Activated CD4-positive, alpha-beta T cell treated with anti-CD3 and anti-CD28 coated beads for 1 hour (primary cell): ENCODE results near the gene NLRC4.
"Not testable (repeated sequence)": the region's sequence is repeated elsewhere in the genome, so short reads cannot be mapped to it uniquely, and the experiment has no call there.

ENCODE experiments used
- DNase-seq: peaks from one replicate; pipeline ENCODE4 v3.0.0-alpha.2; 2020

NLRC4 gene

DNA sequence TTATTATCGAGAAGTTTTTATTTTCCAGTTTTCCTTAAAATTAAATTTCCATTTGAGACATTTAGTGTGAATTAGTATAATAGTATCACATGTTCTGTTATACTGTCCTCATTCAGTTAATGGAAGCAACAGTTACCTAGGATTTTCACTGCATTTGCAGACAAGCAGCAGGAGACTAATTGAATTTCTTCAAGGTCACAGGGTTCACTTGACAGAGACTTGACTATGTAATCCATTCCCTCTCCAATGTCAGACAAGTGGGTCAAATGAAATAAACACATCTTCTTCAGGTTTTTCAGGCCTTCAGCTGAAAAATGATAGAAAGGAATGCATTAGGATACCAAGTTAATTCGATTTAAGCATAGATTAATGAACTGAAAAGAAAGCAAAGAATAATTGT is 26.7 kb downstream of the NLRC4 start:
- DNase-seq, result no peak

DNA sequence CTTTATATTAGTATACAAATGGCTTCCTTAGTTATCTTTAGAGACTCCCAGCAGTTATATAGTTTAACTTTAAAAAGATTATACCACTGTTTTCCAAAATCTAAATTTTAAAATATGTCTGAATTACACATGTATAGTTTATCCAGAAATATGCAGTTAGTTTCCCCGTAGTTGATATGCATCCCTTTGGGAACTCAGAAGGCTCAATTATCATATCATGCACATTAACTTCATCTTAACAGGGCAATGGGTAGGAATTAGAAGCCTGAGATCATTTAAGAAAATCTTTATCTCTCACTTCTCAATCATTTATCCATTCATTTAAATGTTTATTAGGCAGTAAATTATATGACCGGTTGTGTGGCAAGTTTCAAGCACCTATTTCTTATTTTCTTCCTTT is 27.2 kb downstream of the NLRC4 start:
- no peak for DNase-seq

- no peak for DNase-seq
Measured at GRCh38 chr2:32235315-32235714, 29.4 kb downstream of the NLRC4 start.

DNA sequence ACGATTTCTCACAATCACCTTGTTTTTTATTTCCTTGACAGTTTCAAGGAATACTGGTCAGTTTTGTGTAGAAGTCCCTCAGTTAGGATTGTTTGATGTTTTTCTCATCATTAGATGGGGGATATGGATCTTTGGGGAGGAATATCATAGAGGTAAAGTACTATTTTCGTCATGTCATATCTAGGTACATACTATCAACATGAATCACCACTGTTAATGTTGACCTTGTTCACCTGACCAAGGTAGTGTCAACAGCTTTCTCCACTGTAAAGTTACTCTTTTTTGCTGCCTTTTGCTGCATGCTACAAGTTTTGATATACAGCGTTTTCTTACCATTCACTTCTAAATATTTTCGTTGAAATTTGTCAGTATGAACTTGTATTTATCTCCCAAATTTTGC is 32.7 kb downstream of the NLRC4 start:
- DNase-seq, result no peak

GRCh38 chr2:32229635-32230034 is 35.1 kb downstream of the NLRC4 start:
- DNase-seq, result no peak

DNA sequence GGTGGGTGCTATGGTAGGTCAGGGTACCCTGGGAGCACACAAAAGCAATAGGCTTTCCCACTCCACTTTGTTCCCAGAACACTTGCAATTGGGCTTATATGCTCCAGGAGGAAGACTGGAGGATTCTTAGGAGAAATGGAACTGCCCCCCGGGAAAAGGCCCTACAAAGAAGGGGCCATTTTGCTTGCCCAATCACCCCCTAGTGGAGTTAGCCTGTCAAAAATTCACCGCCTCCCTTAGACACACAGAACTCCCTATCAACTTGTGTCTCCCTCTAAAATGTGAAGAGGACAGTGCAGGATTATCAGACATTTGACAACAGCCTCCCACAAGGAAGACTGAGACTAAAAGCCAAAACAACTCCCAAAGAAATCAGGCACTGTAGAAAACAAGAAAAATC is 36.5 kb downstream of the NLRC4 start:
- DNase-seq, result no peak

DNA sequence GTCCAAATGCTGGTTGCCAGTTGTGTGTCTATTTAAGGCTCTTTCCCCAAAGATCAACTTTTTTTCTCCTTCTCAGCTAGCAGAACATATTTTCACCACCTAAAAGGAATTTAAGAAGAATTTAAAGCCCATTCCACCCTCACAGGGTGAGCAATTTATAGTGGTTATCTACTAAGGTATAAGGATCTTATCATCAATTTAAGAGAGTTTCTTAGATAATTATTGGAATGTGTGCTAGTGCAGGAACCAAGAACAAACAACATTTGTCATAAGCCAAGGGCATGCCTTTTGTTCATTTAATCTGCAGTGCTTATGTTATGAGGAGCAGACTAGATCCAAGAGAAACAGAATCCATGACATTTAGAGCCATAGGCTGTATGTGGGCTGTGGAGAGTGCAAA is 37.2 kb downstream of the NLRC4 start:
- DNase-seq, result no peak

GRCh38 chr2:32222966-32223365 is 41.7 kb downstream of the NLRC4 start:
- no peak for DNase-seq

DNA sequence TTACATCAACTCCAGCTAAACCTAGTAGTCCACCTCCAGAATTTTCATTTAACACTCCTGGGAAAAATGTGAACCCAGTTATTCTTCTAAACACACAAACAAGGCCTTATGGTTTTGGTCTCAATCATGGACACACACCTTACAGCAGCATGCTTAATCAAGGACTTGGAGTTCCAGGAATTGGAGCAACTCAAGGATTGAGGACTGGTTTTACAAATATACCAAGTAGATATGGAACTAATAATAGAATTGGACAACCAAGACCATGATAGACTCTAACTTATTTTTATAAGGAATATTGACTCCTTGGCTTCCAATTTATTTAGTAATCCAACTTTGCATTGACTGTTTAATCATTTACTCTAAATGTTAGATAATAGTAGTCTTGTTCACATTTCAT is 44.2 kb downstream of the NLRC4 start:
- DNase-seq, result no peak

DNA sequence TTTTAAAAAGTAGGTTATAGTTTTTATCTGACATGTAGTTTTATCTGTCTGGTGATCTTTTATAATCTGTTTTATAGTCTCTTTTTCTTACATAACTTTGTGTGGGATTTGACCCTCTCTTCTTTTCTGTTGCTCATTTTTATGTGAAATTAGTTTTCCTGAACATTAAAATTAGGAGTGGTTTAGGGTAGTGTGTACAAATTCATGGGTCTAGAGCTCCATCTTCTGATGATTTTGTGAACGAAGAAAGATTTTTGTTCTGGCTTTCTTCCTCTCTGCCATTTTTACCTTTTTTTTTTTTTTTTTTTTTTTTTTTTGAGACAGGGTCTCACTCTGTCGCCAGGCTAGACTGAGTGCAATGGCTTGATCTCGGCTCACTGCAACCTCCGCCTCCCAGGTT is 52.4 kb downstream of the NLRC4 start:
- DNase-seq, result no peak

DNA sequence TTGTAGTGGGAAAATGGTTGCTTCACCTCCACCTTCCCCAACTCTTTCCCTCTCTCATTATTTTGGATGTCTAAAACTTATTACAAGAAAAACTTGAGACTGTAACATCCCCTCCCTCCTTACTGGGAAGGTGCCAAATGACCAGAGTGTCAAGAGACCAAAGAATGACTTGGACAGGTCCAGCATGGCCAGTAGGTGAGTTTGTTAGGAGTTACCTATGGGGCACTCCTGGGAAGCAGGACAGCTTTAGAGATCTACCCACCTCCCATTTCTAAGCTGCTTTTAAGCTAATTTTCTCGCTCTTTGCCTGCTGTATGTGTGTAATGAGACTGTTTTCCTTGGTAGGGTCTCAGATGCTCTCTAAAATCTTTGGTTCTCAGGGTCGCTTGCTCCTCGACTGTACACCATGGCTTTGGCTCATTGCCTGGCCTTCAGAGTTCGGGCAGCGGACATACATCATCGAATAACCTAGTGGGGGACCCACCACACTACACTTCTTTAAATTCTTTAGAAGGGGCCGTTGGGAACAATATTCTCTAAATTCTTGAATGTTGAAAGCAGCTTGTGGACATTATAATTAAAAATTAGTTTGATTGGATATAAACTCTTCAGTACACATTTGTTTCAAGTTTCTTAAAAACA is 53.8 kb downstream of the NLRC4 start:
- no peak for DNase-seq

- not testable (repeated sequence) for DNase-seq
Measured at GRCh38 chr2:32203428-32203827, 61.3 kb downstream of the NLRC4 start.

DNA sequence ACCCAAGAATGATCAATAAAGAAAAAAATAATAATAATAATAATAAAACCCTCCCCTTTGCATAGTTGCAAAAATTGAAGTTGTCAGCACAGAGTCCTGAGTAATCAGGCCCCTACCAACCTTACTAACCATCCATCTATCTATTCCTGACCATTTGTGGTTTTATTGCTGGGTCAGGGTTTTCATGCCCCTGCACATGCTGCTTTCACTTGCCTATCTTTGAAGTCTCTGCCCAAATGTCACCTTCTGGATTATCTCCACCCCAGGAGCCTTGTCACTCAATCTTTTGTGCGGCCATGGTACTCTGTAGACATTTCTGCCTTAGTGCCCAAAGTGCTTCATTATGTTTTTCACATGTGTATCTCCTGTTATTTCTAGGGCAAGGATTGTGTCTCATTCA is 63.9 kb downstream of the NLRC4 start:
- no peak for DNase-seq

DNA sequence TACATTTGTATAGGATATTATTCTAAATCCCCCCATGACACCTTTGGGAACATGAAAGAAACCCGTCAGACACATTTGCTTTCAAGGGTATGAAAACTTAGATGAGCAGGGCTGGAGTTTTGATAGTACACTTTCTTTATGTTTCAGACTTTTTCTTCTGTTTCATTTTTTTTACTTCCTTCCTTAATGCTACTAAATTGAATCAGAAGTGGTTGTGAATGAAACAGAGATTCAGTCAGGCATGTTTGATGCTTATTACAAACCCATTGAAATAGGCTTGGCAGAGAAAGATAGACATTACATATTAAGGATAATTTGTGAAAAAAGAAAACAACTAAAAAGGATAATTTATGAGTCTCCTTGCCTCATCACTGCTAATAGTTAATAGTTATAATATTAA is 72.3 kb downstream of the NLRC4 start:
- DNase-seq, result no peak

GRCh38 chr2:32189011-32189410 is 75.7 kb downstream of the NLRC4 start:
- DNase-seq, result no peak

- no peak for DNase-seq
Measured at GRCh38 chr2:32182667-32183066, 82.0 kb downstream of the NLRC4 start.
